SU-DHL-6 (cell line): ENCODE measurements around the gene MOB3B.
"Not testable (repeated sequence)": the region's sequence is repeated elsewhere in the genome, so short reads cannot be mapped to it uniquely, and the experiment has no call there.

ENCODE experiments used
- EZH2phosphoT487 ChIP-seq: fragments of 200-600 bp; sonication (generic), shearing (Covaris generic); conservative IDR thresholded peaks from 2 replicates; pipeline ENCODE4 v1.6.1; 2018; ENCODE audit warnings: mild to moderate bottlenecking, antibody characterized with exemption, low read length, moderate library complexity, mixed read lengths
- TF ChIP-seq, protein P1 (sequence below): fragments of 200-600 bp; sonication (generic); IDR thresholded peaks from one replicate; pipeline ENCODE4 v1.5.1; 2017; ENCODE audit warnings: antibody characterized with exemption, mild to moderate bottlenecking, low read length, moderate library complexity; ENCODE audit not compliant: insufficient read depth, poor library complexity, severe bottlenecking

DNA sequence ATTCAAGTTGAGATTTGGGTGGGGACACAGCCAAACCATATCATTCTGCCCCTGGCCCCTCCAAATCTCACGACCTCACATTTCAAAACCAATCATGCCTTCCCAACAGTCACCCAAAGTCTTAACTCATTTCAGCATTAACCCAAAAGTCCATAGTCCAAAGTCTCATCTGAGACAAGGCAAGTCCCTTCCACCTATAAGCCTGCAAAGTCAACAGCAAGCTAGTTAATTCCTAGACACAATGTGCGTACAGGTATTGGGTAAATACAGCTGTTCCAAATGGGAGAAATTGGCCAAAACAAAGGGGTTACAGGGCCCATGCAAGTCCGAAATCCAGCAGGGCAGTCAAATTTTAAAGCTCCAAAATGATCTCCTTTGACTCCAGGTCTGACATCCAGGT, 64.7 kb downstream of the MOB3B start:
- TF ChIP-seq, protein P1, sequence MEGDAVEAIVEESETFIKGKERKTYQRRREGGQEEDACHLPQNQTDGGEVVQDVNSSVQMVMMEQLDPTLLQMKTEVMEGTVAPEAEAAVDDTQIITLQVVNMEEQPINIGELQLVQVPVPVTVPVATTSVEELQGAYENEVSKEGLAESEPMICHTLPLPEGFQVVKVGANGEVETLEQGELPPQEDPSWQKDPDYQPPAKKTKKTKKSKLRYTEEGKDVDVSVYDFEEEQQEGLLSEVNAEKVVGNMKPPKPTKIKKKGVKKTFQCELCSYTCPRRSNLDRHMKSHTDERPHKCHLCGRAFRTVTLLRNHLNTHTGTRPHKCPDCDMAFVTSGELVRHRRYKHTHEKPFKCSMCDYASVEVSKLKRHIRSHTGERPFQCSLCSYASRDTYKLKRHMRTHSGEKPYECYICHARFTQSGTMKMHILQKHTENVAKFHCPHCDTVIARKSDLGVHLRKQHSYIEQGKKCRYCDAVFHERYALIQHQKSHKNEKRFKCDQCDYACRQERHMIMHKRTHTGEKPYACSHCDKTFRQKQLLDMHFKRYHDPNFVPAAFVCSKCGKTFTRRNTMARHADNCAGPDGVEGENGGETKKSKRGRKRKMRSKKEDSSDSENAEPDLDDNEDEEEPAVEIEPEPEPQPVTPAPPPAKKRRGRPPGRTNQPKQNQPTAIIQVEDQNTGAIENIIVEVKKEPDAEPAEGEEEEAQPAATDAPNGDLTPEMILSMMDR: not testable (repeated sequence)
- TF ChIP-seq EZH2phosphoT487: not testable (repeated sequence)
